ENCODE results near the gene MGAT3.

GRCh38 chr22:39453765-39454378, 2.9 kb upstream of the MGAT3 start:
- TF ChIP-seq CTCF (conservative IDR thresholded peaks at IDR 0.05 in 1 of 2, IDR thresholded peaks at IDR 0.05 in 1 of 2; ENCODE audit: extremely low read depth in 1 of 2, insufficient read depth in 1 of 2, low read depth in 1 of 2, low read length in 2 of 2) (no peak), EZH2 (IDR thresholded peaks at IDR 0.05; ENCODE audit: borderline replicate concordance, low read length) (no peak)

Measured in mammary epithelial cell (primary cell).